VCaP (cell line): ENCODE measurements around the gene C19orf12.

Experiments
- H3K27ac ChIP-seq: fragments of 450-650 bp; 2 replicates; pipeline ENCODE4 v1.5.1; 2017
- CTCF ChIP-seq: fragments of 450-650 bp; conservative IDR thresholded peaks from 2 replicates; pipeline ENCODE4 v1.5.1; 2017; ENCODE audit warnings: mild to moderate bottlenecking, moderate library complexity

The C19orf12 gene

GRCh38 chr19:29663861-29664752, 51.0 kb downstream of the C19orf12 start:
- TF ChIP-seq CTCF, result no peak
- peak overlapping the region; percentile 85 for H3K27ac ChIP-seq

GRCh38 chr19:29662604-29663404, 52.3 kb downstream of the C19orf12 start:
- H3K27ac ChIP-seq, result peak overlapping the region; percentile 85
- no peak for TF ChIP-seq CTCF

GRCh38 chr19:29662278-29662603, 52.8 kb downstream of the C19orf12 start:
- peak overlapping the region; percentile 85 for H3K27ac ChIP-seq
- TF ChIP-seq CTCF, result no peak

GRCh38 chr19:29660835-29661234, 54.2 kb downstream of the C19orf12 start:
- no peak for TF ChIP-seq CTCF
- H3K27ac ChIP-seq, result no peak overlapping the region

- H3K27ac ChIP-seq, result no peak overlapping the region
- TF ChIP-seq CTCF, result no peak
These were observed 56.7 kb downstream of the C19orf12 start for GRCh38 chr19:29658221-29658991.

GRCh38 chr19:29655648-29656335, 59.3 kb downstream of the C19orf12 start:
- no peak for TF ChIP-seq CTCF
- H3K27ac ChIP-seq, result no peak overlapping the region
